Memory B cell (primary cell): ENCODE results near the gene ZNF428.
"Not testable (repeated sequence)": the region's sequence is repeated elsewhere in the genome, so short reads cannot be mapped to it uniquely, and the experiment has no call there.

Source experiments
- ATAC-seq: fragments of 150-1000 bp; cut with Tn5 transposase; 2 replicates; pipeline ENCODE4 v1.10.0; 2021; ENCODE audit warnings: low read depth, mild to moderate bottlenecking, moderate library complexity
- DNase-seq, 2 donors: peaks; one replicate each; pipeline ENCODE4 v3.0.0; 2022; ENCODE audit warnings: low spot score in 2 of 2
- H3K27ac Mint-ChIP-seq: one replicate; pipeline ENCODE4 v1.8.0; 2022; ENCODE audit warnings: mild to moderate bottlenecking, moderate library complexity, mixed read lengths
- H3K27me3 Mint-ChIP-seq: one replicate; pipeline ENCODE4 v1.8.0; 2022; ENCODE audit warnings: mixed read lengths
- H3K36me3 Mint-ChIP-seq: one replicate; pipeline ENCODE4 v1.8.0; 2022; ENCODE audit warnings: mild to moderate bottlenecking, mixed read lengths
- H3K4me1 Mint-ChIP-seq: one replicate; pipeline ENCODE4 v1.8.0; 2022; ENCODE audit warnings: mixed read lengths
- H3K4me3 Mint-ChIP-seq: one replicate; pipeline ENCODE4 v1.8.0; 2022; ENCODE audit warnings: mild to moderate bottlenecking, moderate library complexity, mixed read lengths
- H3K9me3 Mint-ChIP-seq: one replicate; pipeline ENCODE4 v1.8.0; 2022; ENCODE audit warnings: mixed read lengths

ZNF428 gene

DNA sequence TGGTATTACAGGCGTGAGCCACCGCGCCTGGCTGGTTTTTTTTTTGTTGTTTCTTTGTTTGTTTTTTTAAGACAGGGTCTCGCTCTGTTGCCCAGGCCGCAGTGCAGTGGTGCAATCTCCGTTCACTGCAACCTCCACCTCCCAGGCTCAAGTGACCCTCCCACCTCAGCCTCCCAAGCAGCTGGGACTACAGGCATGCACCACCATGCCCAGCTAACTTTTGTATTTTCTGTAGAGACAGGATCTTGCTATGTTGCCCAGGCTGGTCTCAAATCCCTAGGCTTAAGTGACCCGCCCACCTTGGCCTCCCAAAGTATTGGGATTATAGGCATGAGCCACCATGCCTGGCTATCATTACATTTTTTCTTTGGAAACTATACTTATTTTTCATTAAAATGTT, 30.8 kb upstream of the ZNF428 start:
- H3K4me3 Mint-ChIP-seq, H3K9me3 Mint-ChIP-seq, H3K27me3 Mint-ChIP-seq, H3K36me3 Mint-ChIP-seq, H3K27ac Mint-ChIP-seq, ATAC-seq, H3K4me1 Mint-ChIP-seq, DNase-seq: not testable (repeated sequence)

DNA sequence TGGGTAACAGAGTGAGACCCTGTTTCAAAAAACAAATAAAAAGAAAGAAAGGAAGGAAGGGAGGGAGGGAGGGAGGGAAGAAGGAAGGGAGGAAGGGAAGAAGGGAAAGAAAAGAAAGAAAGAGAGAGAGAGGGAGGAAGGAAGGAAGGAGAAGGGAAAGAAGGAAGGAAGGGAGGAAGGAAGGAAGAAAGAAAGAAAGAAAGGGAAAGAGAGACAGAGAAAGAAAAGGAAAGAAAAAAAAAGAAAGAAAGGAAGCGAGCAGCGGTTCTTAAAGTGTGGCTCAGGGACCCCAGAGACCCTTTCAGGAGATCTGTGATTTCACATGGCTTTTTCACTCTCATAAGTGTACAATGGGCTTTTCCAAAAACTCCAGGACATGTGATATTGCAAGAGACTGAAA, 30.1 kb upstream of the ZNF428 start:
- Mint-ChIP-seq H3K36me3 (peaks cover 1% of the 10 kb centered on the region), H3K27me3 (peaks cover 7% of the 10 kb centered on the region), H3K4me1 (peaks cover 5% of the 10 kb centered on the region), H3K27ac (no peak overlapping the region), H3K9me3 (peaks cover 5% of the 10 kb centered on the region), H3K4me3 (no peak overlapping the region)
- DNase-seq: no peak
- ATAC-seq: no peak

DNA sequence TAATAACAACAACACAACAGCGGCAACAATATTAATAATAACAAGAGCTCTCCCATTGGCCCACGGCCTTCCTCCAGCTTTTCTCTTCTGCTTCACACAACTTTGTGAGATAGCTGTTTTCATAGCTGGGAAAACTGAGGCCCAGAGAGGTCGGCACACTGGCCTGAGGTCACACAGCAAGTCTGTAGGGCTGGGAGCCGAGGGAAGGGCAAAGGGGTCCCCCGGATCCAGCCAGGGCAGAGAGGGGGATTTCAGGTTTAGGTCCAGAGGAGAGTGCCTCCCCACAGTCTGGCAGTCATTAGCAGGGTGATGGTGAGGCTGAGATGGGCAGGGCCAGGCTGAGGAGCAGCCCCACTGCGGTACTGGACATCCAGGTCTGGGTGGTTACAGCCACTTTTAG, 29.2 kb upstream of the ZNF428 start:
- Mint-ChIP-seq H3K9me3 (peaks cover 5% of the 10 kb centered on the region), H3K4me3 (no peak overlapping the region), H3K36me3 (peaks cover 1% of the 10 kb centered on the region), H3K27ac (no peak overlapping the region), H3K4me1 (peaks cover 5% of the 10 kb centered on the region), H3K27me3 (peaks cover 9% of the 10 kb centered on the region)
- ATAC-seq: no peak
- no peak for DNase-seq

DNA sequence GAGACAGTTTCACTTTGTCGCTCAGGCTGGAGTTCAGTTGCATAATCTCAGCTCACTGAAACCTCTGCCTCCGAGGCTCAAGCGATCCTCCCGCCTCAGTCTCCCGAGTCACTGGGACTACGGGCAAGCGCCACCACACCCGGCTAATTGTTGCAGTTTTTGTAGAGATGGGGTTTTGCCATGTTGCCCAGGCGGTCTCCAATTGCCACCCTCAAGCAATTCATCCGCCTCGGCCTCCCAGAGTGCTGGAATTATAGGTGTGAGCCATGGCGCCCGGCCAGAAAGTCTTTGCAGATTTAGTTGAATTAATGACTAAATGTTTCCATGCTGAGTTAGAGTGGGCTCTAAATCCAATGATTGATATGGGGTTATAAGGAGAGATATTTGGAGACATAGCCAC, 24.8 kb upstream of the ZNF428 start:
- ATAC-seq (no peak), DNase-seq (no peak)
- Mint-ChIP-seq H3K9me3 (peaks cover 5% of the 10 kb centered on the region), H3K4me3 (no peak overlapping the region), H3K27ac (no peak overlapping the region), H3K36me3 (peaks cover 1% of the 10 kb centered on the region), H3K27me3 (peaks cover 16% of the 10 kb centered on the region), H3K4me1 (peaks cover 6% of the 10 kb centered on the region)

DNA sequence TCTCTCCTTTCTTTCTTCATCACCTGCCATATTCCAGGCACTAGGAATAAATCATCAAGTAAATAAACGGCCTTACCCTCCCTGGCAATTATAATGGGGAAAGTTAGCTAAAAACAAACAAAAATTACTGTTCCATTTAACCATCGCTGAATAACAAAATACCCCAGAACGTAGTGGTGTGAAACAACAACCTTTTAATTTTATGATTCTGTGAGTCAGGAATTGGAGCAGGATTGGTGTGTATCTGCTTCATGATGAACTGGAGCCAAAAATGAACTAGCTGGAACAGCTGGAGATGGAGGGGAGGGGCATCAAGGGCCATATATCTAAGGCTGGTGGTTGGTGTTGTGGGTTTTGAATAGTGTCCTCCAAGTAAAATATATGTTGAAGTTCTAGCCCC, 23.9 kb upstream of the ZNF428 start:
- no peak overlapping the region for H3K4me3 Mint-ChIP-seq
- H3K27me3 Mint-ChIP-seq: peaks cover 22% of the 10 kb centered on the region

DNA sequence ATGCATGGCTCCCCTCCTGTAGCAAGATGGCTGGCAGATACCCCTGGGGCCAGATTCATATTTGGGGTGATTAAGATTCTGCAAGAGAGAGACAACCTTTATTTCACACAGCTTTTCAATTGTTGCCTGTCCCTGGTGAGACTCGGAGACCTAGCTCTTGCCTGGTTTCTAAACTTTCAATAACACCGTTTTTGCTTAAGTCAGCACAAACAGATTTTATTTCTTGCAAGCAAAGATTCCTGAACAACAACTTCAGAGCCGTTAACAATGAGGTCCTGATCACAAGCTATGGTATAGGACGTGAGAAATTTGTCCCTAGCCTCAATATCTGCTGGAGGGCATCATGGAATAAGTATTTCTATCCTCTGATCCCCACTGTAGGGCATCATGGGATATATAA, 23.1 kb upstream of the ZNF428 start:
- Mint-ChIP-seq H3K27ac (no peak overlapping the region), H3K4me3 (no peak overlapping the region), H3K36me3 (peaks cover 6% of the 10 kb centered on the region), H3K27me3 (peaks cover 25% of the 10 kb centered on the region), H3K9me3 (peaks cover 5% of the 10 kb centered on the region), H3K4me1 (peaks cover 15% of the 10 kb centered on the region)
- no peak for DNase-seq
- no peak for ATAC-seq

More for the DNA sequence above, 23.9 kb upstream of the ZNF428 start:
- no peak for DNase-seq
- peaks cover 6% of the 10 kb centered on the region for H3K36me3 Mint-ChIP-seq
- peaks cover 5% of the 10 kb centered on the region for H3K9me3 Mint-ChIP-seq
- no peak overlapping the region for H3K27ac Mint-ChIP-seq
- no peak for ATAC-seq
- H3K4me1 Mint-ChIP-seq: peaks cover 15% of the 10 kb centered on the region

DNA sequence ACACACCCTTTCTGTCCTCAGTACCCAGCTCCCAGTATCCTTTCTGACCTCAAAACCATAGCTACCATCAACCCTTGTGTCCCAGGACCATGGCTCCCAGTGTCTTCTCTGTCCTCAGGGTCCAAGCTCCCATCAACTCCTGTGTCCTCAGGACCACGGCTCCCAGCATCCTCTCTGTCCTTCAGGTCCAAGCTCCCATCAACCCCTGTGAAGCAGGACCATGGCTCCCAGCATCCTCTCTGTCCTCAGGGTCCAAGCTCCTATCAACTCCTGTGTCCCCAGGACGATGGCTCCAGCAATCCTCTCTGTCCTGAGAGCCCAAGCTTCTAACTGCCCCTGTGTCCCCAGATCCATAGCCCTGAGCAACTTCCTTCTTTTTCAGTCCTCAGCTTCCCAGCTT, 21.9 kb upstream of the ZNF428 start:
- H3K9me3 Mint-ChIP-seq: peaks cover 3% of the 10 kb centered on the region
- H3K27ac Mint-ChIP-seq: no peak overlapping the region
- no peak for DNase-seq
- peaks cover 15% of the 10 kb centered on the region for H3K4me1 Mint-ChIP-seq
- peaks cover 28% of the 10 kb centered on the region for H3K27me3 Mint-ChIP-seq
- ATAC-seq: no peak
- H3K4me3 Mint-ChIP-seq: peak overlapping the region; percentile 31
- H3K36me3 Mint-ChIP-seq: peaks cover 5% of the 10 kb centered on the region

DNA sequence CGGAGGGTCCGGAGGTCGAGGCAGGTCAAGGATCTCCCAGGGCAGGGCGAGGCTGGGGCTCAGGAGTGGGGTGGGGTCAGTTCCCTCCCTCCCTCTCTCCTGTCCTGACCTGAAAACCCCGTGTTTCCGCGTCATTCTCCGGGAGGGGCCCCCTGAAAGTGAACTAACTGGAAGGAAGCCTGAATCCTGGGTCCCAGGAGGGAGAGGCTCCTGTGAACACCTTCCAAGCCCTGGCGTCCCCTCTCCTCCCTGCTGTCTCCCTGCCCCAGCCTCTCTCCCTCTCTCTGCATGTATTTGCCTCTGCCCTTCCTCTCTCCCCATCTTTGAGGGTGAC, 21.0 kb upstream of the ZNF428 start:
- peaks cover 16% of the 10 kb centered on the region for H3K4me1 Mint-ChIP-seq

DNA sequence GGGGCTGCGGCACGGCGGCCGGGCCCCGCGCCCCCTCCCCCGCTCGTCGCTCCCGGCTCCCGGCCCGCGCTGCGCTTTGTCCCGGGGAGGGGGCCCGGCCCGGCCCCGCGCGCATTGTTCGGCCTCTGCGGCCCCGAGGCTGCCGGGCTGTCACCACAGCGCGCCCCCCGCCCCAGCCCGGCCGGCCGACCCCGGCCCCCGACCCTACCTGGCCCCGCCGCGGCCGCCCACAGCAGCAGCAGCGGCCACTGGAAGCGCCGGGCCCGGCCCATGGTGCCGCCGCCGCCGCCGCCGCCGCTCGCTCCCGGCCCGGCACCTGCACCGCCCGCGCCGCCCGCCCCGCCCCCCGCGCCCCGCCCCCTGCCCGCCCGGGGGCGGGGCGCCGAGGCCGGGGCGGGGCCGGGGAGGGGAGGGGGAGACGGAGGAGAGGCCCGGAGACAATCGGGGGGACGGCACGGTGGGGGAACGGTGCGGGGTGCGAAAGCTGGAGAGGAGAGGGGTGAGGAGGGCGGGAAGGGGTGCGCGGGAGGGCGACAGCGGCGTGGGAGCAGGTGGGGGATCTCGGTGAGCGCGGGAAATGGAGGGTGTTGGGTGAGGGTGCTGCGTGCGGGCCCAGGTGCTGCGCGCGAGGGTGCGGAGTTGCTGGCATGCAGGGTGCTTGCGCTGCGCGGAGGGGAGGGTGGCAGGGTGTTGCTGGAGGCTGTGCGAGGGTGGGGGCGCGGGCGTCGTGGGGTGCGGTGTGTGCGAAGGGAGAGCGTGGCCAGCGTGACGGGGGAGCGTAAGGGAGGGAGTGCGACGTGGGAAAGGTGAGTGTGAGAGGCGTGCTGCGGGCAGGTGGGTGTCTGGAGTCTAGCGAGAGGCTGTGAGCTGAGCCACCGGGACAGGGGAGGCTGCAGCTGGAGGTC, 20.3 kb upstream of the ZNF428 start, which contains the start of gene CADM4:
Gene CADM4, minus strand, starts transcription at position 332 of the 905 bp plus-strand sequence. Its CDS starts 60 bp downstream, at position 272.
- Mint-ChIP-seq H3K27ac (peak within 1 kb of the TSS; percentile 76), H3K36me3 (peaks cover 5% of the 10 kb centered on the region), H3K9me3 (no peaks in the 10 kb centered on the region), H3K27me3 (peaks cover 34% of the 10 kb centered on the region), H3K4me3 (peak within 1 kb of the TSS; percentile 85), H3K4me1 (peaks cover 20% of the 10 kb centered on the region)
- peak; percentile 77 for ATAC-seq
- DNase-seq: peak in 1 of 2 donors; percentile 47

More for the DNA sequence above, 21.0 kb upstream of the ZNF428 start:
- Mint-ChIP-seq H3K4me3 (peak overlapping the region; percentile 76), H3K9me3 (no peaks in the 10 kb centered on the region), H3K27ac (no peak overlapping the region), H3K36me3 (peaks cover 5% of the 10 kb centered on the region), H3K27me3 (peaks cover 31% of the 10 kb centered on the region)
- ATAC-seq (no peak), DNase-seq (no peak)

DNA sequence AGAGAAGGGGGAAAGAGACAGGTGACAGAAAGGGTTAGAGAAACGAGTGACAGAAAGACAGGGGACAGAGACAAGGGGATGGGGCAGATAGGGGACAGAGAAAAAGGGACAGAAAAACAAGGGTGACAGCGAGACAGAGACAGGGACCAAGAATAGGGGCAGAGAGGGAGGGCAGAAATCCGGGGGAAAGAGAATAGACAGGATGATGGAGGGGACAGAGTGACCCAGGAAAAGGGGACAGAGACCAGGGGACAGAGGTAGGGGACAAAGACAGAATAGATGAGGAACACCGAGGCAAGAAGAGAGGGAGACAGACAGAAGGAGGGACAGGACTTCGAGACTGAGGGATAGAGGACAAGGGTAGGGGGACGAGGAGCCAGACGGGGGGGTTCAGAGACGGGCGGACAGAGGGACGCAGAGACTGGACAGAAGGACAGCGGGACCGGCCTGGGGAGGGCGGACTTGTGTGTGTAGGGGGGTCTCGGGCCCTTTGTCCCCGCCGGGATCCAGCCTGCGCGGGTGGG, 19.6 kb upstream of the ZNF428 start:
- no peak for DNase-seq
- peak overlapping the region; percentile 85 for H3K4me3 Mint-ChIP-seq
- H3K27ac Mint-ChIP-seq: peak overlapping the region; percentile 76
- peaks cover 32% of the 10 kb centered on the region for H3K27me3 Mint-ChIP-seq
- H3K36me3 Mint-ChIP-seq: peaks cover 5% of the 10 kb centered on the region
- ATAC-seq: peak; percentile 8
- peaks cover 20% of the 10 kb centered on the region for H3K4me1 Mint-ChIP-seq
- no peaks in the 10 kb centered on the region for H3K9me3 Mint-ChIP-seq

DNA sequence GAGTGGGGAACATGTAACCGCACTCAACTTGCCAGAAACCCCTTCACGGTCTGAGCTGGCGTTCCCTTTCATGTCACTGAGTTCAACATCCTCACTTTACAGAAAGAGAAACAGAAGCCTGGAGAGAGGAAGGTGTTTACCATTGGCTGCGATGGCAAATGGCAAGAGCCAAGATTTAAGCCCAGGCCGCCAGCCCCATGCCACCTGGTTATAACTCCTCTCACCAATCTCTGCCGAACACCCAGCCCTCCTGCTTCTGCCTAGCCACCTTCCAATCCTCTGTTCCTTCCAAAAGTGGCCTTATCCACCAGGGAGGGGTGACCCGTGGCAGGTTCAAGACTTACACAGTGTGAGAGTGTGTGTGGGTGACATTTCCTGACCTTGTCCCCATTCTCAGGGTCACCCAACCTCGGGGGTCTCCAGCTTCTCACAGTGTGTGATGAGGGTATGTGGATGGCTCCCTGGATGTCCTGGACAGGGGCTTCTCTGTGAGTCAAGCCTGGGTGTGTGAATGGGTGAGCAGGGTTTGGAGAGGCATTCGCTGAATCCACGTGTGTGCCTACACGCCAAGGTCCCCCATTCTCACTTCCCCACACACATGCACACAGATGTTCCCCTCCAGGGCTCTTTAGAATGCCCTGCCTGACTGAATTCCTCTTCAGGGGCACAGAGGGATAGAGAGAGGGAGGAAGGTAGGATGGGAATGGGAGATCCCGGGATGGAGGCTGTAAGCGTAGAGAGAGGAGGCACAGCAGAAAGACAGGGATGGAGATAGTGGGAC, 19.0 kb upstream of the ZNF428 start:
- peak overlapping the region; percentile 85 for H3K4me3 Mint-ChIP-seq
- DNase-seq: peak in 1 of 2 donors; percentile 25
- H3K27ac Mint-ChIP-seq: peak overlapping the region; percentile 76
- peak; percentile 75 for ATAC-seq
- no peaks in the 10 kb centered on the region for H3K9me3 Mint-ChIP-seq
- peaks cover 34% of the 10 kb centered on the region for H3K27me3 Mint-ChIP-seq
- H3K4me1 Mint-ChIP-seq: peaks cover 20% of the 10 kb centered on the region
- peaks cover 5% of the 10 kb centered on the region for H3K36me3 Mint-ChIP-seq

DNA sequence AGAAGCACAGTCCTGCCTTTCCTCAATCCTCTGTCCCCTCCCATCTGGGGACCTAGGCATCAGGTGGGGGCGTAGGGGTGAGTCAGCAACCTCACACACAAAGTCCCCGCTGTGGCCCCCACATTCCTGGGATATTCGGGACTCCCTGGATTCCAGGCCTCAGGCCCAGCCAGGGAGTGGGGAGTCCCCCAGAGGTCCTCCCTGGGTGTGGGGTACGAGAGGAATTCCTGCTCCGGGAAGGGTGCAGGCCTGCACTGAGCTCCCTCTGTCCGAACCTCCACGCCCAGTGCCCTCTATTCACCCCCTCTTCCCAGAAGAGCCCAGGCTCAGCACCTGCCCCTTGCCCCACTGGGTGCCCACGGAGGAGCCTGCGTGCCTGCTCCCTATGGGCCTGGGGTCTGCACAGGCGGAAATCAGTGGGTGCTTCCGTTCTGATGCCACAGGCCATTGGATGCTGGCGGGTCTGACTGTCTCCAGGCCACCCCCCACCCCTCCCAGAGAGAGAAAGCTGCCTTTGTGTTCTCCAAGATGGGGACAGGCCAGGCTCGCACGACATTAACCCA, 16.8 kb upstream of the ZNF428 start:
- Mint-ChIP-seq H3K27me3 (peaks cover 33% of the 10 kb centered on the region), H3K36me3 (peaks cover 5% of the 10 kb centered on the region), H3K9me3 (no peaks in the 10 kb centered on the region), H3K4me3 (no peak overlapping the region), H3K4me1 (peaks cover 20% of the 10 kb centered on the region), H3K27ac (no peak overlapping the region)
- no peak for ATAC-seq
- DNase-seq: no peak

DNA sequence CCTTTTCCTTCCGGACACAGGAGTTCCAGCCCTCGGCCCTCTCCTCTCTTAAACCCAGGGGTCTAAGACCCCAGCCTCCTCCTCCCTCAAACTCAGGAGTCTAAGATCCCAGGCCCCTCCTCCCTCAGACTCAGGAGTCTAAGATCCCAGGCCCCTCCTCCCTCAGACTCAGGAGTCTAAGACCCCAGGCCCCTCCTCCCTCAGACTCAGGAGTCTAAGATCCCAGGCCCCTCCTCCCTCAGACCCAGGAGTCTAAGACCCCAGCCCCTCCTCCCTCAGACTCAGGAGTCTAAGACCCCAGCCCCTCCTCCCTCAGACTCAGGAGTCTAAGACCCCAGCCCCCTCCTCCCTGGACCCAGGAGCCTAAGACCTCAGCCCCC, 16.1 kb upstream of the ZNF428 start:
- not testable (repeated sequence) for H3K9me3 Mint-ChIP-seq, H3K4me3 Mint-ChIP-seq, DNase-seq, H3K27ac Mint-ChIP-seq, H3K36me3 Mint-ChIP-seq, ATAC-seq
- Mint-ChIP-seq H3K4me1 (peaks cover 19% of the 10 kb centered on the region), H3K27me3 (peaks cover 32% of the 10 kb centered on the region)
